ENCODE measurements around the gene WNT2. TPM values are rescaled to one million over a fixed set of nuclear protein-coding genes. Genes with fewer than 3 reads are reported as not detected.

Gene WNT2
- total and polyA plus RNA-seq, 10 of the 15 experiments (the other 5 are each of a cell fraction or from before 2014, with no cell fraction given) = 0.07 to 0.34 (median 0.19) TPM

GRCh38 chr7:117279203-117279602, 43.7 kb downstream of the WNT2 start:
- FAIRE-seq (no peak), ATAC-seq (0 out of 3 replicates have a peak, but pooled peaks have one; percentile 31), DNase-seq (ENCODE audit: low read depth, low spot score) (no peak)
- Histone ChIP-seq H3K79me2 (ENCODE audit: control insufficient read depth, insufficient read depth, low read length) (no peaks in the 10 kb centered on the region), H3K4me3 (no peak overlapping the region), H3K27me3 (replicated peaks in 1 of 2; ENCODE audit: control insufficient read depth in 2 of 2, insufficient read depth in 2 of 2, low read length in 1 of 2) (no peaks in the 10 kb centered on the region; a peak in 1 of 4 replicates), H3K9me3 (replicated peaks; ENCODE audit: control insufficient read depth, insufficient read depth, low read length) (no peaks in the 10 kb centered on the region), H2AFZ (ENCODE audit: control insufficient read depth, low read depth, low read length) (no peak overlapping the region), H3K4me2 (ENCODE audit: control insufficient read depth, insufficient read depth) (no peak overlapping the region), H3K36me3 (ENCODE audit: control insufficient read depth in 2 of 2, insufficient read depth in 2 of 2, low read length in 1 of 2) (no peaks in the 10 kb centered on the region), H4K20me1 (ENCODE audit: control insufficient read depth, insufficient read depth) (no peaks in the 10 kb centered on the region), H3K4me1 (ENCODE audit: control insufficient read depth, insufficient read depth, low read length) (no peaks in the 10 kb centered on the region), H3K9ac (ENCODE audit: control insufficient read depth, insufficient read depth, low read length) (no peak overlapping the region), H3K27ac (ENCODE audit: control insufficient read depth, insufficient read depth) (no peak overlapping the region)
- WGBS (ENCODE audit: insufficient coverage, insufficient replicate concordance, low lambda C conversion rate, missing lambda C conversion rate) = 46% methylated on average over 2 of the region's 2 CpGs
- TF ChIP-seq HCFC1 (IDR thresholded peaks at IDR 0.05; ENCODE audit: low read length) = no peak
- TF ChIP-seq YY1 (IDR thresholded peaks at IDR 0.05; ENCODE audit: low read depth, low read length) = 0 out of 2 replicates have a peak, but pooled peaks have one; percentile 17
- SMC1A ChIA-PET (ENCODE audit: uncharacterized antibody, unreplicated experiment) = no interaction called here
- no TSS peak for BruUV-seq (replicated peaks)
- CTCF ChIA-PET = interaction anchor here (0.7 kb wide), 1 partner anchor 17 kb away, joined by 3 read pairs; no protein-coding TSS in a partner anchor
- RAD21 ChIA-PET (ENCODE audit: unreplicated experiment) = no interaction called here
- intact Hi-C loops (cut with micrococcal nuclease; ENCODE audit: unreplicated experiment) = no loop called here
- POLR2A ChIA-PET = no interaction called here
- in situ Hi-C loops (cut with MboI) = no loop called here

GRCh38 chr7:117278040-117278439, 44.8 kb downstream of the WNT2 start:
- ATAC-seq (no peak), DNase-seq (ENCODE audit: low read depth, low spot score) (no peak), FAIRE-seq (no peak)
- SMC1A ChIA-PET (ENCODE audit: uncharacterized antibody, unreplicated experiment) = no interaction called here
- Histone ChIP-seq H3K27me3 (replicated peaks in 1 of 2; ENCODE audit: control insufficient read depth in 2 of 2, insufficient read depth in 2 of 2, low read length in 1 of 2) (no peaks in the 10 kb centered on the region; a peak in 1 of 4 replicates), H3K79me2 (ENCODE audit: control insufficient read depth, insufficient read depth, low read length) (no peaks in the 10 kb centered on the region), H3K4me3 (no peak overlapping the region), H3K27ac (ENCODE audit: control insufficient read depth, insufficient read depth) (no peak overlapping the region), H3K36me3 (ENCODE audit: control insufficient read depth in 2 of 2, insufficient read depth in 2 of 2, low read length in 1 of 2) (no peaks in the 10 kb centered on the region), H3K9ac (ENCODE audit: control insufficient read depth, insufficient read depth, low read length) (no peak overlapping the region), H4K20me1 (ENCODE audit: control insufficient read depth, insufficient read depth) (no peaks in the 10 kb centered on the region), H2AFZ (ENCODE audit: control insufficient read depth, low read depth, low read length) (no peak overlapping the region), H3K9me3 (replicated peaks; ENCODE audit: control insufficient read depth, insufficient read depth, low read length) (no peaks in the 10 kb centered on the region), H3K4me1 (ENCODE audit: control insufficient read depth, insufficient read depth, low read length) (no peaks in the 10 kb centered on the region), H3K4me2 (ENCODE audit: control insufficient read depth, insufficient read depth) (no peak overlapping the region)
- CTCF ChIA-PET = no interaction called here
- POLR2A ChIA-PET = no interaction called here
- no TSS peak for BruUV-seq (replicated peaks)
- RAD21 ChIA-PET (ENCODE audit: unreplicated experiment) = no interaction called here
- 54% methylated on average over 10 of the region's 10 CpGs for WGBS (ENCODE audit: insufficient coverage, insufficient replicate concordance, low lambda C conversion rate, missing lambda C conversion rate)
- in situ Hi-C loops (cut with MboI) (no loop called here), intact Hi-C loops (cut with micrococcal nuclease; ENCODE audit: unreplicated experiment) (no loop called here)
- TF ChIP-seq CEBPZ (IDR thresholded peaks at IDR 0.05; ENCODE audit: low read depth, low read length) (no peak), CBX5 (IDR thresholded peaks at IDR 0.05; ENCODE audit: low read depth) (no peak), REST (IDR thresholded peaks at IDR 0.05; ENCODE audit: low read depth, low read length) (no peak), JUND (IDR thresholded peaks at IDR 0.05; ENCODE audit: low read depth, low read length) (no peak), SMAD5 (IDR thresholded peaks at IDR 0.05; ENCODE audit: low read depth) (no peak), CREM (IDR thresholded peaks at IDR 0.05; ENCODE audit: low read depth) (no peak)

All from GM12878 (cell line).